Left lobe of liver (tissue), 2 donors: ENCODE measurements around the gene RDH5. TPM values are rescaled to one million over a fixed set of nuclear protein-coding genes. Genes with fewer than 3 reads are reported as not detected.
"Not testable (repeated sequence)": the region's sequence is repeated elsewhere in the genome, so short reads cannot be mapped to it uniquely, and the experiment has no call there.

Experiments used
- ATAC-seq: fragments of 200-7000 bp; cut with Tn5 transposase; one replicate; pipeline ENCODE4 v1.9.1; 2020; ENCODE audit warnings: mild to moderate bottlenecking, moderate library complexity
- DNase-seq: peaks from one replicate; pipeline ENCODE4 v3.0.0-alpha.2; 2020; ENCODE audit warnings: low spot score
- total RNA-seq: library from RNA; stranded (reverse); gene quantifications from one replicate; pipeline ENCODE4 v1.2.1, GENCODE V29; 2021
- donor health status: DM: no; HTN: no; CAD: no; lungs with moderate emphysema.
- donor health status: DM: no; HTN: yes; CAD: no.

RDH5 gene
- total RNA-seq, 1 donor from 2014 or later, result 60.0 TPM

DNA sequence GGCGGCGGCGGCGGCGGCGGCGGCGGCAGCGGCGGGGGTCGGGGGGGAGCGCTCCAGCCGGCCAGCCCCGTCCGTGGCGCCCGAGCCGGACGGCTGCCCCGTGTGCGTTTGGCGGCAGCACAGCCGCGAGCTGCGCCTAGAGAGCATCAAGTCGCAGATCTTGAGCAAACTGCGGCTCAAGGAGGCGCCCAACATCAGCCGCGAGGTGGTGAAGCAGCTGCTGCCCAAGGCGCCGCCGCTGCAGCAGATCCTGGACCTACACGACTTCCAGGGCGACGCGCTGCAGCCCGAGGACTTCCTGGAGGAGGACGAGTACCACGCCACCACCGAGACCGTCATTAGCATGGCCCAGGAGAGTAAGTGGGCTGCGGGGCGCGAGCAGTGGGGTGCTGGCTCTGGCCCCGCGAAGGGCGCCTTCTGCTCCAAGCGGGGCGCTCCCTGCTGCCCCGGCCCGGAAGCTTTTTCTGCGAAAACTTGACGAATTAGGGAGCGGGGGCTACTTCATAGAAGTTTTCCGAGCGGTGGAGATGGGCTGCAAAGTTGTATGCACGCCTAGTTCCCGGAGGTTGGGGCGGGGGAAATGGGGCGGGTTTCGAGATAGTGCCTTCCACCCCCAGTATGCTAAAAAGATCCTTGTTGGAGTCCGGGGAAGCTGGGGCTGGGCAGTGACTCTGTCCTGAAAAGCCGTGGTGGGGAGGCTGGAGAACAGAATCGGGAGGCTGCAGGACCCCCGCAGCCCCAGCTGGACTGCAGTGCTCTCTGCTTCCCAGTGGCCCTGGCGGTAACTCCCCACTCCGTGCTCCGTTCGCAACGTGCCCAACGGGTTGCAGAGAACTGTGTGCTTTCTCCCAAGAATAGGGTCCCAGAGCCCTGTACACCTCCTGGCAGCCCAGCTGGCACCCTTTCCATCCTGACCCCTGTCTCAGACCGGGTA, 23.5 kb downstream of the RDH5 start:
- DNase-seq (peak; percentile 47), ATAC-seq (peak; percentile 22)

- ATAC-seq (no peak), DNase-seq (peak; percentile 28)
Measured at GRCh38 chr12:55744340-55745030, 24.3 kb downstream of the RDH5 start.

GRCh38 chr12:55745361-55746173, 25.4 kb downstream of the RDH5 start:
- no peak for ATAC-seq
- peak; percentile 37 for DNase-seq

DNA sequence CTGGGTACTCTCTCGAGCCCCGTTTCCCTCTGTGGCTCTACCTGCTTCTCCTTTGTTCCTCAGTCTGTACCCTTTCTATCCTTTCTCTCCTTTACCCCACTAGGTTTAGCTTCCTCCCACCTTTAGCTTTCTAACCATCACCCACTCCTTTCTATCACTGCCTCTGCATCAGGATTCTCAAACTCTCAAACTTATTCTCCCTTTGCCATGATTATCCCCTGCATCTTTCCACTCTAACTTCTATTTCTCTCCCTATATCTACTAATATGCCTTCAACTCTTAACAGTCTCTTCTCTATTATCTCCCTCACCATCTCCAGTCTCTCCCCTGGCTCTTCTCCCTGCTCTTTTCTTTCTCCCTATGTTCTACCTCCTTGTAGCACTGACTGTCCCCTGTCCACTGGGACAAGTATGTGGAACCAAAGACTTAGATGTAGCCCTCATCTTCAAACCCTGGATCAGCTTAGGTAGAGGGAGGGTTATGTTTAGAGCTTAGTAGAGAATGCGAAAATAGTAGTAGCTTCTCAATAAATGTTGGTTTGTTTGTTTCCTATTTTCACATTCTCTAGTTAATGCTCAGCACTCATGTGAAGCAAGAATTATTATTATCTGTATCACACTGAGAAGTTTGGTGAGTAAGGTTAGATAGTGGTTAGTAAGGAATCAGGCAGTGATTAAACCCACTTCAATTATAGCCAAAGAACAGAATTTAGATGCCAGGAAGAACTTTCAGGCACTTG, 26.1 kb downstream of the RDH5 start:
- ATAC-seq, result no peak
- no peak for DNase-seq

DNA sequence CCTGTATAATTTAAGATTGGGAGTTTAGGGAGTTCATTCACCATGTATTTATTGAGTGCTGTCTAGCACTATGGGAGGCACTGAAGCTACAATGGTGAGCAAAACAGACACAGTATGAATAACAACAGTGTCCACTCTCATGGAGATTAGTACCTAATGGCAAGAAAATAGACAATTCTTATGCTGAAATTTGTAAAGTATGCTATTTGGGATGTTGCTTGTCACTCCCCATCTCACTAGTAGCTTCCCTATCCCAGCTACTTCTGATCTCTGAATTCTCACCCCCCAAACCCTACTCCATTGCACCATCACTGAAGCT, 26.7 kb downstream of the RDH5 start:
- no peak for DNase-seq
- no peak for ATAC-seq

- DNase-seq, result no peak
- ATAC-seq, result no peak
Measured at GRCh38 chr12:55748230-55748993, 28.2 kb downstream of the RDH5 start.

- ATAC-seq, result no peak
- no peak for DNase-seq
Measured at GRCh38 chr12:55755246-55755645, 35.1 kb downstream of the RDH5 start.

GRCh38 chr12:55757701-55758100, 37.5 kb downstream of the RDH5 start:
- DNase-seq (no peak), ATAC-seq (no peak)

DNA sequence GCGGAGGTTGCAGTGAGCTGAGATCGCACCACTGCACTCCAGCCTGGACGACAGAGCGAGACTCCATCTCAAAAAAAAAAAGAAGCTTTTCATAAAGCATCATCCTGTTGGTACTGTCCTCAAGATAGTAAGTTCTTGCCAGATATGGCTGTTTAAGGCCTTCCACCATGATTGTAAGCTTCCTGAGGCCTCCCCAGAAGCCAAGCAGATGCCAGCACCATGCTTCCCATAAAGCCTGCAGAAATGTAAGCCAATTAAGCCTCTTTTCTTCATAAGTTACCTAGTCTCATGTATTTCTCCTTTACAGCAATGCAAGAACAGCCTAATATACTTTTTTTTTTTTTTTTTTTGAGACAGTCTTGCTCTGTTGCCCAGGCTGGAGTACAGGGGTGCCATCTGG, 38.4 kb downstream of the RDH5 start:
- ATAC-seq, DNase-seq: not testable (repeated sequence)

DNA sequence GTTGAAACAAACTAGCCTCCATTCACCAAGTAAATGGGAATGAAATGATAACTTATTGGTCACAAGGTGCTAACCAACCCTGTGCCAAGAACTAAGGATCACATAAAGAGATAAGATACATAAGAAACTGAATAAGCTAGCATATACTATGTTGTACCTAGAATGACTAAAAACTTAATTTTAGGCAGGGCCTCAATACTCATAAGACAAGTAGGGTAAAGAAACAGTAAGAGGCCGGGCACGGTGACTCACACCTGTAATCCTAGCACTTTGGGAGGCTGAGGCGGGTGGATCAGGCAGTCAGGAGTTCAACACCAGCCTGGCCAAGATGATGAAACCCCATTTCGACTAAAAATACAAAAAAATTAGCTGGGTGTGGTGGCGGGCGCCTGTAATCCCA, 40.5 kb downstream of the RDH5 start:
- no peak for ATAC-seq

GRCh38 chr12:55762646-55763045, 42.5 kb downstream of the RDH5 start:
- ATAC-seq, result no peak
- DNase-seq, result no peak

More for the DNA sequence above, 40.5 kb downstream of the RDH5 start:
- DNase-seq, result no peak

GRCh38 chr12:55765736-55766290, 45.6 kb downstream of the RDH5 start:
- DNase-seq, result no peak

GRCh38 chr12:55767156-55767555, 47.0 kb downstream of the RDH5 start:
- ATAC-seq (no peak), DNase-seq (no peak)

More at GRCh38 chr12:55765736-55766290, 45.6 kb downstream of the RDH5 start:
- no peak for ATAC-seq

GRCh38 chr12:55771736-55772135, 51.5 kb downstream of the RDH5 start:
- ATAC-seq (no peak), DNase-seq (no peak)

Other genes starting within 250 kb of the RDH5 start
- not detected for gene OR6C68, start 228.0 kb upstream of the RDH5 start, total RNA-seq
- not detected for gene OR6C4, start 170.8 kb upstream of the RDH5 start, total RNA-seq
- not detected for gene OR2AP1, start 147.9 kb upstream of the RDH5 start, total RNA-seq
- not detected for gene OR10P1, start 83.5 kb upstream of the RDH5 start, total RNA-seq
- gene ITGA7, start 12.5 kb upstream of the RDH5 start, total RNA-seq, result 16.9 TPM
- gene BLOC1S1, start 4.3 kb upstream of the RDH5 start, total RNA-seq, result 97.2 TPM
- gene CD63, start 8.6 kb downstream of the RDH5 start, total RNA-seq, result 203 TPM
- 1.1 TPM for gene GDF11, start 22.7 kb downstream of the RDH5 start, total RNA-seq
- 11.9 TPM for gene SARNP, start 97.3 kb downstream of the RDH5 start, total RNA-seq
- 28.4 TPM for gene ORMDL2, start 97.6 kb downstream of the RDH5 start, total RNA-seq
- 14.2 TPM for gene DNAJC14, start 109.2 kb downstream of the RDH5 start, total RNA-seq
- 2.2 TPM for gene MMP19, start 122.5 kb downstream of the RDH5 start, total RNA-seq
- gene PYM1, start 207.5 kb downstream of the RDH5 start, total RNA-seq, result 16.5 TPM
- gene DGKA, start 210.8 kb downstream of the RDH5 start, total RNA-seq, result 4.9 TPM
- 5.4 TPM for gene PMEL, start 245.6 kb downstream of the RDH5 start, total RNA-seq
- 11.0 TPM for gene CDK2, start 246.4 kb downstream of the RDH5 start, total RNA-seq